ENCODE data around the gene FBXO27. TPM values are rescaled to one million over a fixed set of nuclear protein-coding genes. Genes with fewer than 3 reads are reported as not detected.
A peak's percentile ranks its signal among the peaks of the same experiment; 100 is the strongest.
"Not testable (repeated sequence)": the region's sequence is repeated elsewhere in the genome, so short reads cannot be mapped to it uniquely, and the experiment has no call there.

The FBXO27 gene
- total RNA-seq, result not detected

- no peak within 1 kb of the TSS for H3K27ac Mint-ChIP-seq
- H3K4me3 Mint-ChIP-seq, result peak within 1 kb of the TSS; percentile 67
- POLR2A ChIA-PET, result no interaction called here
- peaks cover 3% of the 10 kb centered on the region for H3K4me1 Mint-ChIP-seq
- H3K36me3 Mint-ChIP-seq, result no peaks in the 10 kb centered on the region
- ATAC-seq (ENCODE audit: low read depth), result no peak
- peaks cover 2% of the 10 kb centered on the region for H3K9me3 Mint-ChIP-seq
- peak; percentile 30 for DNase-seq
- peaks cover 45% of the 10 kb centered on the region for H3K27me3 Mint-ChIP-seq
These were observed at the start of gene FBXO27 for GRCh38 chr19:39032063-39032918. FBXO27 (minus strand) TSS chr19:39032549; CDS start chr19:39032227, 322 bp downstream.

GRCh38 chr19:39080431-39080830 is 48.1 kb upstream of the FBXO27 start:
- H3K4me1 Mint-ChIP-seq, result peaks cover 8% of the 10 kb centered on the region
- H3K27ac Mint-ChIP-seq, result no peak overlapping the region
- peaks cover 53% of the 10 kb centered on the region for H3K27me3 Mint-ChIP-seq
- H3K36me3 Mint-ChIP-seq, result no peaks in the 10 kb centered on the region
- no peak for ATAC-seq (ENCODE audit: low read depth)
- POLR2A ChIA-PET, result no interaction called here
- DNase-seq, result no peak
- H3K4me3 Mint-ChIP-seq, result no peak overlapping the region
- no peaks in the 10 kb centered on the region for H3K9me3 Mint-ChIP-seq

GRCh38 chr19:39078436-39079200 is 46.3 kb upstream of the FBXO27 start:
- H3K36me3 Mint-ChIP-seq, result no peaks in the 10 kb centered on the region
- no peak for ATAC-seq (ENCODE audit: low read depth)
- H3K4me1 Mint-ChIP-seq, result peaks cover 10% of the 10 kb centered on the region
- no peak for DNase-seq
- no peaks in the 10 kb centered on the region for H3K9me3 Mint-ChIP-seq
- H3K27ac Mint-ChIP-seq, result no peak overlapping the region
- POLR2A ChIA-PET, result no interaction called here
- H3K4me3 Mint-ChIP-seq, result no peak overlapping the region
- H3K27me3 Mint-ChIP-seq, result peaks cover 37% of the 10 kb centered on the region

- Mint-ChIP-seq H3K4me1 (peaks cover 19% of the 10 kb centered on the region), H3K27me3 (peaks cover 24% of the 10 kb centered on the region), H3K9me3 (no peaks in the 10 kb centered on the region), H3K36me3 (no peaks in the 10 kb centered on the region), H3K27ac (no peak overlapping the region), H3K4me3 (no peak overlapping the region)
- no peak for DNase-seq
- POLR2A ChIA-PET, result no interaction called here
- no peak for ATAC-seq (ENCODE audit: low read depth)
These were observed 45.0 kb upstream of the FBXO27 start for GRCh38 chr19:39077323-39077722.

- Mint-ChIP-seq H3K27me3 (peaks cover 6% of the 10 kb centered on the region), H3K27ac (no peak overlapping the region), H3K4me1 (peaks cover 17% of the 10 kb centered on the region), H3K9me3 (no peaks in the 10 kb centered on the region), H3K4me3 (no peak overlapping the region), H3K36me3 (no peaks in the 10 kb centered on the region)
- no peak for ATAC-seq (ENCODE audit: low read depth)
- no peak for DNase-seq
- POLR2A ChIA-PET, result no interaction called here
These were observed 42.6 kb upstream of the FBXO27 start for GRCh38 chr19:39074942-39075341.

- H3K27me3 Mint-ChIP-seq, result peaks cover 4% of the 10 kb centered on the region
- H3K27ac Mint-ChIP-seq, result peak overlapping the region; percentile 82
- H3K4me3 Mint-ChIP-seq, result peak overlapping the region; percentile 10
- POLR2A ChIA-PET, result interaction anchor here (0.6 to 1.2 kb wide), 2 partner anchors 117 to 327 kb away, joined by 5 read pairs; no protein-coding TSS in a partner anchor
- H3K4me1 Mint-ChIP-seq, result peaks cover 17% of the 10 kb centered on the region
- no peaks in the 10 kb centered on the region for H3K36me3 Mint-ChIP-seq
- no peak for ATAC-seq (ENCODE audit: low read depth)
- H3K9me3 Mint-ChIP-seq, result no peaks in the 10 kb centered on the region
- DNase-seq, result no peak
These were observed 41.9 kb upstream of the FBXO27 start for GRCh38 chr19:39074205-39074692.

- Mint-ChIP-seq H3K4me3 (no peak overlapping the region), H3K9me3 (no peaks in the 10 kb centered on the region), H3K27me3 (no peaks in the 10 kb centered on the region), H3K27ac (peak overlapping the region; percentile 45), H3K36me3 (no peaks in the 10 kb centered on the region), H3K4me1 (peaks cover 17% of the 10 kb centered on the region)
- POLR2A ChIA-PET, result no interaction called here
- ATAC-seq (ENCODE audit: low read depth) (no peak), DNase-seq (no peak)
These were observed 38.5 kb upstream of the FBXO27 start for GRCh38 chr19:39070888-39071287.

- ATAC-seq (ENCODE audit: low read depth); H3K9me3 Mint-ChIP-seq; H3K4me3 Mint-ChIP-seq; DNase-seq; POLR2A ChIA-PET; H3K27ac Mint-ChIP-seq; H3K27me3 Mint-ChIP-seq; H3K4me1 Mint-ChIP-seq; H3K36me3 Mint-ChIP-seq: not testable (repeated sequence)
These were observed 35.9 kb upstream of the FBXO27 start for GRCh38 chr19:39068259-39068658.

GRCh38 chr19:39067104-39067503 is 34.8 kb upstream of the FBXO27 start:
- Mint-ChIP-seq H3K4me1 (no peaks in the 10 kb centered on the region), H3K36me3 (no peaks in the 10 kb centered on the region), H3K27ac (no peak overlapping the region), H3K4me3 (no peak overlapping the region), H3K9me3 (no peaks in the 10 kb centered on the region), H3K27me3 (no peaks in the 10 kb centered on the region)
- DNase-seq (no peak), ATAC-seq (ENCODE audit: low read depth) (no peak)
- POLR2A ChIA-PET, result interaction anchor here (0.6 kb wide), 1 partner anchor 64 kb away, joined by 4 read pairs; no protein-coding TSS in a partner anchor

GRCh38 chr19:39065928-39066327 is 33.6 kb upstream of the FBXO27 start:
- Mint-ChIP-seq H3K27ac (no peak overlapping the region), H3K9me3 (no peaks in the 10 kb centered on the region), H3K27me3 (no peaks in the 10 kb centered on the region), H3K4me3 (no peak overlapping the region), H3K4me1 (peaks cover 3% of the 10 kb centered on the region), H3K36me3 (no peaks in the 10 kb centered on the region)
- POLR2A ChIA-PET, result no interaction called here
- DNase-seq, result no peak
- no peak for ATAC-seq (ENCODE audit: low read depth)

GRCh38 chr19:39064405-39064804 is 32.1 kb upstream of the FBXO27 start:
- POLR2A ChIA-PET, result no interaction called here
- no peak for ATAC-seq (ENCODE audit: low read depth)

GRCh38 chr19:39060171-39060570 is 27.8 kb upstream of the FBXO27 start:
- Mint-ChIP-seq H3K4me1 (peaks cover 3% of the 10 kb centered on the region), H3K9me3 (peaks cover 1% of the 10 kb centered on the region), H3K36me3 (no peaks in the 10 kb centered on the region), H3K27ac (no peak overlapping the region), H3K4me3 (no peak overlapping the region), H3K27me3 (peaks cover 8% of the 10 kb centered on the region)
- DNase-seq (no peak), ATAC-seq (ENCODE audit: low read depth) (no peak)
- POLR2A ChIA-PET, result no interaction called here

More at GRCh38 chr19:39064405-39064804, 32.1 kb upstream of the FBXO27 start:
- Mint-ChIP-seq H3K4me3 (no peak overlapping the region), H3K4me1 (peaks cover 3% of the 10 kb centered on the region), H3K27ac (no peak overlapping the region), H3K27me3 (peaks cover 5% of the 10 kb centered on the region), H3K9me3 (no peaks in the 10 kb centered on the region), H3K36me3 (no peaks in the 10 kb centered on the region)
- DNase-seq, result no peak

- no peak for ATAC-seq (ENCODE audit: low read depth)
- Mint-ChIP-seq H3K9me3 (peaks cover 1% of the 10 kb centered on the region), H3K36me3 (no peaks in the 10 kb centered on the region), H3K27me3 (peaks cover 8% of the 10 kb centered on the region), H3K4me3 (no peak overlapping the region), H3K4me1 (peaks cover 3% of the 10 kb centered on the region), H3K27ac (no peak overlapping the region)
- DNase-seq, result no peak
- POLR2A ChIA-PET, result no interaction called here
These were observed 27.0 kb upstream of the FBXO27 start for GRCh38 chr19:39059302-39059701.
